GM18511 (cell line): Measurements from ENCODE around the gene MUC4.
"Not testable (repeated sequence)": the region's sequence is repeated elsewhere in the genome, so short reads cannot be mapped to it uniquely, and the experiment has no call there.

ENCODE experiments used
- ATAC-seq: cut with Tn5 transposase; IDR thresholded peaks from one replicate; pipeline ENCODE4 v1.9.1; 2021; ENCODE audit warnings: mild to moderate bottlenecking, moderate library complexity; ENCODE audit not compliant: unreplicated experiment

MUC4 gene

GRCh38 chr3:195720831-195721506, 90.8 kb downstream of the MUC4 start, which contains the start of gene MUC20:
TSS of gene MUC20 (plus strand) at chr3:195720978. CDS start at chr3:195721008, 30 bp downstream.
- not testable (repeated sequence) for ATAC-seq

GRCh38 chr3:195719514-195720254, 92.0 kb downstream of the MUC4 start:
- ATAC-seq = not testable (repeated sequence)

DNA sequence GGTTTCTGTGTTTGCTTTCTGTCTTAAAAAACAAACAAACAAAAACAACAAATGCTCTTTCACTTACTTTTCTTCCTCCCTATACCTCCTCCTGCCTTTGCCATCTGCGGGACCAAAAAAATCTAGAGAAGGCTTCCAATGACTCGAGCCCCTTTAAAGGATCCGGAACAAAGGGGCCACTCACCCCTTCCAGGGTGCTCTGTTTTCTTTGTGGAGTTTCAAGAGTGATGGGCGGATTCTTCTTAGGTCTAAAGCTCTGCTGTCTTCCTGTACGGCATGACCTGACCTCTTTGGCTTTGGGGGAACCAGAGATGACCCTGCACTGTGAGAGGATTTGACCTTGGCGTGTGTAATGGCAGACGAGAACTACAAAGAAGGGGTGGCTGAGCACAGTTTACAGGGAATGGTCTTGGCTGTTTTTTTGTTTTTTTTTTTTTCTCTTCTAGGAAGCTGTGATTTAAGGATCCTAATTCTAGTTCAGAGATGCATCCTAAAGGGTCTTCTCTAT, 93.2 kb downstream of the MUC4 start:
- ATAC-seq = no peak

DNA sequence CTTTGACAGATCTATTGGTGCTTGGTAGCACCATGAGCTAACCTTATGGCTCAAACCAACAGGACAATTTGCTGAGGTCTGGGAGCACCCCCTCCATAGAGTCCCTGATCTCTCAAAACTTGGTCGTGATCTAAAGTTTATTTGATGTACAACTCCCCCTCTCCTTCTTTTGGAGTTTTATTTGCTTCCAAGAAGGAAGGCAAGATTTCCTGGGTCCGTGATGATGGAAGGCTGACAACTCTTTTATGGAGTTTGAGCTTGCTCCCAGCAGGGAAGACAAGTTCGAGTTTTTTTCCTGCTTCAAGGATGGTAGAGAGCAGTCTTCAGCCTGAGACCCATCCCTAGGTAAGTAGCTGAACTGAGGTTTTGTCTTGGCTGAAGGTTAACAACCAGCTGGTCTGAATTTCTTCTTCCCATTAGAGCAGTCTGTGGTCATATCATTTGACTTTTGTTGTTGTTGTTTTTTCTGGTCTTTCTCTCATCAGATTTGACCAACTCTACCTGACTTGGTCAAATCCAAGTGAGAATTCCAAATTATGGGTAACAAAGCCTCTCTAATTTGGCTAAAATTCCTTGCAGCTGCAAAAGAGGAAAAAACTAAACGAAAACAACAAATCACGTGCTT, 93.8 kb downstream of the MUC4 start:
- no peak for ATAC-seq

- ATAC-seq = no peak
Measured at GRCh38 chr3:195717416-195717815, 94.3 kb downstream of the MUC4 start.

- no peak for ATAC-seq
Measured at GRCh38 chr3:195715583-195716266, 96.0 kb downstream of the MUC4 start.

DNA sequence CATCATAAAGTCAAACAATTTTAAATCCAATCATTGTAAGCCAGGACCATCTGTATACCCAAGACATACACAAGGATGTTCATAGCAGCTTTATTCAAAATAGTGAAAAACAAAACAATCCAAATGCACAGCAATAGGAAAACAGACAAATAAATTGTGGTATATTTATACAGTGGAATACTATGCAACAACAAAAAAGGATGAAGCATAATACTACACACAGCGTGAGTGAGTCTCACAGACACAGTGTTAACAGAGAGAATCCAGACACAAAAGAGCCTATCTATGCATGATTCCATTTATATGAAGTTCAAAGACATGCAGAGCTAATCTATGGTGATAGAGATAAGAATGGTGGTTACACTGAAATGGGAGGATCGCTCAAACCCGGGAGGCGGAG, 96.6 kb downstream of the MUC4 start:
- no peak for ATAC-seq

GRCh38 chr3:195714380-195715011, 97.2 kb downstream of the MUC4 start:
- no peak for ATAC-seq

- not testable (repeated sequence) for ATAC-seq
Measured at GRCh38 chr3:195713150-195713549, 98.6 kb downstream of the MUC4 start.

- ATAC-seq = not testable (repeated sequence)
Measured at GRCh38 chr3:195712535-195712910, 99.2 kb downstream of the MUC4 start.

- ATAC-seq = no peak
Measured at GRCh38 chr3:195711813-195712534, 99.8 kb downstream of the MUC4 start.

DNA sequence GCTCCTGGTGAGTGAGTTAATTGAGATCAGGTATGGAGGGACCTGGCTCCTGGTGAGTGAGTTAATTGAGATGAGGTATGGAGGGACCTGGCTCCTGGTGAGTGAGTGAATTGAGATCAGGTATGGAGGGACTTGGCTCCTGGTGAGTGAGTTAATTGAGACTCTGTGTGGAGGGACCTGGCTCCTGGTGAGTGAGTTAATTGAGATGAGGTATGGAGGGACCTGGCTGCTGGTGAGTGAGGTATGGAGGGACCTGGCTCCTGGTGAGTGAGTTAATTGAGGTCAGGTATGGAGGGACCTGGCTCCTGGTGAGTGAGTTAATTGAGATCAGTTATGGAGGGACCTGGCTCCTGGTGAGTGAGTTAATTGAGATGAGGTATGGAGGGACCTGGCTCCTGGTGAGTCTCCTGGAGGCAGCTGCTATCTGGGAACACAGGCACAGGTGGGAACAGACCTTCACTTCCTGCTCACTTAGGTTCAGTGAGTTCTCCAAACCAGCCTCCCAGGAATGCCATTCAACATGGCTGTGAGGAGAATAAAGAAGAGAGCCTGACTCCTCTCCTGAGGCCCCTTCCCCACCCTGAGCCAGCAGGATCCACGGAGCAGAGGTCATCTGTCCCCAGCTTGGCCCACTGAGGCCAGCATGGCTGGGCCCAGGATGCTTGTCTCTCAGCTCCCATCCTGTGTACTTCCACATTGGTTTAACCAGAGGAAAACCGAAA, 100.5 kb downstream of the MUC4 start:
- not testable (repeated sequence) for ATAC-seq

DNA sequence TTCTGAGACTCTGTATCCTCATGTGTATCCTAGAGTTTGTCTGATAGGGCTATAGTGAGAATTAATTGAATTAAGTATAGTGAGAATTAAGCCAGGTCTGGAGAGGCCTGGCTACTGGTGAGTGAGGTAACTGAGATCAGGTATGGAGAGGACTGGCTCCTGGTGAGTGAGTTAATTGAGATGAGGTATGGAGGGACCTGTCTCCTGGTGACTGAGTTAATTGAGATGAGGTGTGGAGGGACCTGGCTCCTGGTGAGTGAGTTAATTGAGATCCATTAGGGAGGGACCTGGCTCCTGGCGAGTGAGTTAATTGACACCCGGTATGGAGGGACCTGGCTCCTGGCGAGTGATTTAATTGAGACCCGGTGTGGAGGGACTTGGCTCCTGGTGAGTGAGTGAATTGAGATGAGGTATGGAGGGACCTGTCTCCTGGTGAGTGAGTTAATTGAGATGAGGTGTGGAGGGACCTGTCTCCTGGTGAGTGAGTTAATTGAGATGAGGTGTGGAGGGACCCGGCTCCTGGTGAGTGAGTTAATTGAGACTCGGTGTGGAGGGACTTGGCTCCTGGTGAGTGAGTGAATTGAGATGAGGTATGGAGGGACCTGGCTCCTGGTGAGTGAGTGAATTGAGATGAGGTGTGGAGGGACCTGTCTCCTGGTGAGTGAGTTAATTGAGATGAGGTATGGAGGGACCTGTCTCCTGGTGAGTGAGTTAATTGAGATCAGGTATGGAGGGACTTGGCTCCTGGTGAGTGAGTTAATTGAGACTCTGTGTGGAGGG, 101.4 kb downstream of the MUC4 start:
- ATAC-seq = not testable (repeated sequence)

- ATAC-seq = no peak
Measured at GRCh38 chr3:195709676-195710085, 102.0 kb downstream of the MUC4 start.

GRCh38 chr3:195708626-195709481, 102.9 kb downstream of the MUC4 start:
- no peak for ATAC-seq

DNA sequence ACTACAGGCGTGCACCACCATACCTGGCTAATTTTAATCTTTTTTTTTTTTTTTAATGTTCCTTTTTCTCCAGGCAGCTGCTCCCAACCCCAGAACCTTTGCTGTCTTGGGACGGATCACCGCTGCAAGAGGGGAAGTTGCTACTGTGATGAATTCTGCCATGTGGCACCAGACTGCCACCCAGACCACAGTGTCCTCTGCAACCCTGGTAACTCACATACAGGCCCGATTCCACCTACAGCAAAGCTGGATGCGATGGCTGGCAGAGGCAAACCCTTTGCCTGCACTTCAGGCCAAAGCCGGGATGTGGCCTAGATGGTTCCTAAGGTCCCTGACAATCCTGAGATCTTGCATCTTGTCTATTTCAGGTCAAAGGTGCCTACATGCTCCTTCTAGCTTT, 103.7 kb downstream of the MUC4 start:
- ATAC-seq = no peak
